KOPT-K1 (cell line): Measurements from ENCODE around the gene WIZ.
"Not testable (repeated sequence)": the region's sequence is repeated elsewhere in the genome, so short reads cannot be mapped to it uniquely, and the experiment has no call there.

ENCODE experiments used
- H3K27ac ChIP-seq: fragments of 200-600 bp; sonication (generic); 2 replicates; pipeline ENCODE4 v1.5.1; 2016; ENCODE audit warnings: antibody characterized with exemption, mild to moderate bottlenecking, low read depth, low read length; ENCODE audit not compliant: poor library complexity, severe bottlenecking
- H3K36me3 ChIP-seq: fragments of 200-600 bp; sonication (generic); 2 replicates; pipeline ENCODE4 v1.5.1; 2017; ENCODE audit warnings: antibody characterized with exemption, mild to moderate bottlenecking, low read length, moderate library complexity; ENCODE audit not compliant: insufficient read depth
- H3K9me3 ChIP-seq: fragments of 200-600 bp; sonication (generic); 2 replicates; pipeline ENCODE4 v1.5.1; 2017; ENCODE audit warnings: antibody characterized with exemption, low read length, mild to moderate bottlenecking; ENCODE audit not compliant: insufficient read depth, poor library complexity, severe bottlenecking

WIZ gene

DNA sequence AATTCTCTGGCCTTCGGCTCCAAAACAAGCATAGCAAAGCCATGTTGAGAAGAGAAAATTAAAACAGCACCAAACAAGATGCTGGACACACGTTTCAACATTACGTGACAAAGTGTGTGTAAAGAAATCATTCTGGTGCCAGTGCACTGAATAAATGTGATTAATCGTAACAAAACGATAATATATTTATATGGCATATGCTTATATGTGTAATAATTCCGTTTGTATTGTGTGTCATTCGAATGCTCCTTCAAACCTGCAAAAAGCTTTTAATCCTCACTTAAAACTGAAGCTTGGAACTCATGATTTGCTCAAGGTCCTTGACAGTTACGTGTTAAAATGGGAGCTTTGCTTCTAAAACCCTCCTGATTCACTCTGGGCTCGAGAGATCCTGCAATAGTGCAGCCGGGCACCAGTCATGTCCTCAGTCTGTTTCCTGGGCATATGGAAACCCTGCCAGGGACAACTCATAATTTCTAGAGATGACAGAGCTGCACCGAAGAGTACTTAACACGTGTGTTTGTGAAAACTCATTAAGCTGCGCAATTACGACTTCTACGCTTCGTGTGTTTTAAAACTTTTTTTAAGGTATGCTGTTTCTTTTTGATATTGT, 30.2 kb downstream of the WIZ start:
- peaks cover 55% of the 10 kb centered on the region for H3K36me3 ChIP-seq
- H3K27ac ChIP-seq: peak overlapping the region; percentile 25
- no peaks in the 10 kb centered on the region for H3K9me3 ChIP-seq

- Histone ChIP-seq H3K27ac (peak within 1 kb of the TSS; percentile 80), H3K36me3 (peaks cover 48% of the 10 kb centered on the region), H3K9me3 (no peaks in the 10 kb centered on the region)
These were observed 31.0 kb downstream of the WIZ start, which contains the start of gene AKAP8L for GRCh38 chr19:15418579-15419412. Gene AKAP8L (minus strand): TSS chr19:15418988. CDS start chr19:15418923, 65 bp downstream.

GRCh38 chr19:15418231-15418578, 31.6 kb downstream of the WIZ start:
- peak overlapping the region; percentile 80 for H3K27ac ChIP-seq
- H3K36me3 ChIP-seq: peaks cover 48% of the 10 kb centered on the region
- no peaks in the 10 kb centered on the region for H3K9me3 ChIP-seq

DNA sequence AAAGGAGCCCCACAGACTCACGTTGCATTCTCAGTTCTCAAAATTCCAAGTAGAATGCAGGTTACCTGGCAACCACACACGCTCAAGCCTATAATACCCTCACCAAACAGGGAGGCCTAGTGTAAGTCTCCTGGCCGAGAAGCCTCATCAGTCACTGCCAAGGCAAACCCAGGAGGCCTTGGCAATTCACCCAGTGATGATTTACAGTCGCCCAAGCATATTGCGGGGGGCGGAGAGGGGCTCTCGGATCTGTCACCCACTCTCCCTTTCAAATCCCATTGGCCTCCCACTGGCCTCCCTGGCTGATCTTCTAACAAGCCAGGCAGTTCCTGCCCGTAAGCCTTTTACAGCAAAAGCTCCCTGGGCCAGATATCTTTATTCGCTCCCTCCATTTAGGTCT, 32.1 kb downstream of the WIZ start:
- H3K27ac ChIP-seq: peak overlapping the region; percentile 80
- no peaks in the 10 kb centered on the region for H3K9me3 ChIP-seq
- peaks cover 48% of the 10 kb centered on the region for H3K36me3 ChIP-seq

DNA sequence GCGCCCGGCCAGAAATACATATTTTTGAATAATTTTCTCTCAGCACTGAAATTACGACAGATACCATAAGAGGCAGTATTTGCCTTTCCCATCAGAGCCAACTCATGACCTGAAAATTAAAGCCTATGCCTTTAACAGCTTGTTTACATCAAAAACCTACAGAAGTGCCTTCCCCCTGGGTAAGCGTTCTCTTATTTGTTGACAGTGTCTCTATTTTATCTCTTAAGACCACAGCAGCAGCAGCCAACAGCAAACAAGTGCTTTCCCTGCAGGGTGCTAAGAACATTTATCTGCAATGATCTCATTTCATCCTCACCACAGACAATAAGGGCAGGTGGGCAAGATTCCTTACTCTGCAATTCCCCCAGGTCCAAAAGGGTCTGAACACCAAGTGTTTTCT, 36.9 kb downstream of the WIZ start:
- H3K27ac ChIP-seq: no peak overlapping the region
- H3K9me3 ChIP-seq: no peaks in the 10 kb centered on the region
- H3K36me3 ChIP-seq: peaks cover 67% of the 10 kb centered on the region

- H3K36me3 ChIP-seq: peaks cover 77% of the 10 kb centered on the region
- not testable (repeated sequence) for H3K27ac ChIP-seq
These were observed 38.4 kb downstream of the WIZ start for GRCh38 chr19:15411351-15411750.

GRCh38 chr19:15404780-15405211, 45.0 kb downstream of the WIZ start:
- peaks cover 94% of the 10 kb centered on the region for H3K36me3 ChIP-seq
- no peaks in the 10 kb centered on the region for H3K9me3 ChIP-seq
- no peak overlapping the region for H3K27ac ChIP-seq

More at GRCh38 chr19:15411351-15411750, 38.4 kb downstream of the WIZ start:
- H3K9me3 ChIP-seq: not testable (repeated sequence)

DNA sequence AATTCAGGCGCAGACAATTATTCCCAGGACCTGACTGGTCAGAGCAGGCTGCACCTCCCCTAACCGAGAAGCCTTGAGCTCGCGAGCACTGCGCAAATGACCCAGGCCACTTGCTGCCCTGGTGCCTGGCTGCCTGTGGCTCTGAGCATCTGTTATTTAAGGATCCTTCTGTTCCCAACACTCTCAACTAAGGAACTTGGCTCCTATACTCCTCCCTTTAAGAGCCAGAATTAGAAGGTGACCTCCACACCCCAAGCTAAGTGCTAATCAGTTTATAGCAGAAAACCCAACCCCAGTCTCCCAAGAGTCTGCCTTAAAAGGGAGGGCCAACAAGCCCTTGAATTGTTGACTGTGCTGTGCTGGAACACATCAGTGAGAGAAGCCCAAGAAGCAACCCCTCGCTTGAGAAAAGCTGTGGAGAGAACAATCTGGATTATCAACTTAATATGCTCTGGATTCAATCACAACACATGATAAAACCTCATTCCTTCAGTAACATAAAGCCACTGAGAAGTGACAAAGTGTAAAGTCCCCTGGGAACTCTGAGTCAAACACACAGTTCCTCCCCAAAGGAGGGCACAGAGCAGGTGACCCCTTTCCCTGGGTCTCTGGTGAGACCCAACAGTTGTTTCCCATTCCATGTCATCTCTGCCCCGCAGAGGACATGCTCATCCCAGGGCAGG, 45.5 kb downstream of the WIZ start:
- Histone ChIP-seq H3K36me3 (peaks cover 94% of the 10 kb centered on the region), H3K9me3 (no peaks in the 10 kb centered on the region)

GRCh38 chr19:15403151-15403531, 46.6 kb downstream of the WIZ start:
- Histone ChIP-seq H3K36me3 (peaks cover 95% of the 10 kb centered on the region), H3K9me3 (no peaks in the 10 kb centered on the region), H3K27ac (no peak overlapping the region)

More for the DNA sequence above, 45.5 kb downstream of the WIZ start:
- H3K27ac ChIP-seq: no peak overlapping the region

- H3K9me3 ChIP-seq: no peaks in the 10 kb centered on the region
- H3K27ac ChIP-seq: no peak overlapping the region
- H3K36me3 ChIP-seq: peaks cover 95% of the 10 kb centered on the region
These were observed 47.2 kb downstream of the WIZ start for GRCh38 chr19:15402411-15403150.

- Histone ChIP-seq H3K27ac (no peak overlapping the region), H3K9me3 (no peaks in the 10 kb centered on the region), H3K36me3 (peaks cover 95% of the 10 kb centered on the region)
These were observed 48.4 kb downstream of the WIZ start for GRCh38 chr19:15401397-15401710.

- peaks cover 97% of the 10 kb centered on the region for H3K36me3 ChIP-seq
- no peak overlapping the region for H3K27ac ChIP-seq
- no peaks in the 10 kb centered on the region for H3K9me3 ChIP-seq
These were observed 49.0 kb downstream of the WIZ start for GRCh38 chr19:15400521-15401396.

DNA sequence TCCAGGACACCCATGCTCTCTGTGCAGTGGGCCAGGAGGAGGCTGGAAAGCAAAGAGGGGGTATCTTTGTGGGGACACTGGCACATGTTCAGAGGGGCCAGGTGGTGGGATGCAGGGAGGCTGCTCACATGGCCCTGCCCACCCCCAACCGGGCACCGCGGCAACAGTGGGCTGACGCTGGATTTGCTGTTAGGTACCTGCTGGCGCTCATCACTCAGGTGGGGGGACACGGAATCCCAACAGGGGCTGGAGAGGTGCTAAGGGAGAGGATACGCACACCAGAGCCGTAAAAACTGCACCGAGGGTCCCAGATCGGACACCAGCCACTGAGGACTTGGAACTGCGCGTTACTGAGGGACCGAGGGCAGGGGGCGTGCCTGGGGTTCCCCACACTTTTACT, 50.1 kb downstream of the WIZ start:
- Histone ChIP-seq H3K27ac (no peak overlapping the region), H3K36me3 (peaks cover 98% of the 10 kb centered on the region), H3K9me3 (no peaks in the 10 kb centered on the region)

DNA sequence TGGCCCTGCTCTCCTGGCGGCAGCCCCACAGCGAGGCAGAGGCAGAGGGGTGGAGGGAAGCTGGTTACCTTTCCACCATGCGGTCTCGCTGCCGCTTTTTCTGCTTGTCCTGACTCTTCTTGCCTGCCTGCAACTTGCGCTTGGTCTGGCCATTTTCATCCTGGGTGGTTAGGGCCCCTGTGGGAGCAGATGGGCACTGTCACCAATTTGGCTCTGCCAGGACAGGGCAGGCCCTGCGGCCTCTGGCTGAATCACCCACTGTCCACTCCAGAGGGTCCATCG, 50.6 kb downstream of the WIZ start:
- H3K27ac ChIP-seq: no peak overlapping the region
- H3K36me3 ChIP-seq: peaks cover 98% of the 10 kb centered on the region
- H3K9me3 ChIP-seq: no peaks in the 10 kb centered on the region
